ENCODE data around the gene INPP5A. TPM values are rescaled to one million over a fixed set of nuclear protein-coding genes. Genes with fewer than 3 reads are reported as not detected.
A peak's percentile ranks its signal among the peaks of the same experiment; 100 is the strongest.
"Not testable (repeated sequence)": the region's sequence is repeated elsewhere in the genome, so short reads cannot be mapped to it uniquely, and the experiment has no call there.

Gene INPP5A
- total RNA-seq, 2 donors from 2014 or later, result 11.0 to 14.9 TPM

DNA sequence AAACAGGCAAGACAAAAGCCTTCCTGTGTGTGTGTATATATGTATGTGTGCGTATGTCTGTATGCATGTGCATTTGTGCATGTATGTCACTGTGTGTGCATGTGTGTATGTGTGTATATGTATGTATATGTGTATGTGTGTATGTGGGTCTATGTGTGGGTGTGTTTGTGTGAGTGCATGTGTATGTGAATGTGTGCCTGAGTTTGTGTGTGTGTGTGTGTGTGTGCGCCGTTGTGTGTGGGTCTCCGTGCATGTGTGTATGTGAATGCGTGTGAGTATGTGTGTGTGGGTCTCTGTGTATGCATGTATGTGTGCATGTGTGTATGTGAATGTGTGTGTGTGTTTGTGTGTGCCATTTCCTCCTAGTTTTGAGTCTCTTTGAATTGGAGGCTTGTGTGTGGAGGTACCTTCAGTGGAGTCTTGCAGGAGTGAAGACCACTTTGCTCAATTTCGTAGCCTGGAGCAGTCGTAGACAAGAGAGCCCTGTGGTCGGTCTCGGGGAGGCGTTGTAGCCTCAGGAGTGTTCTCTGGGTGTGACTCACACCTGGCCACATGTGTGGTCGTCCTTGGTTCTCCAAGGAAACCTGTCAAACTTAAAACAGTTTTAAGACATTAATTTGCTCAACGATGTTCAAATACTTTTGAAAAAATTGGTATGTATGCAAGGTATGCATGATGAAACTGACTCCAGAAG, 28.1 kb downstream of the INPP5A start:
- H3K4me1 Mint-ChIP-seq (ENCODE audit: low read depth), result peaks cover 24% of the 10 kb centered on the region
- no peaks in the 10 kb centered on the region for H3K9me3 Mint-ChIP-seq
- H3K4me3 Mint-ChIP-seq, result no peak overlapping the region
- H3K27ac Mint-ChIP-seq, result no peak overlapping the region
- ATAC-seq (replicated peaks in 1 of 2), result no peak
- H3K27me3 Mint-ChIP-seq (ENCODE audit: low read depth), result no peaks in the 10 kb centered on the region
- H3K36me3 Mint-ChIP-seq (ENCODE audit: insufficient read depth in 2 of 2), result no peaks in the 10 kb centered on the region
- DNase-seq, result no peak

DNA sequence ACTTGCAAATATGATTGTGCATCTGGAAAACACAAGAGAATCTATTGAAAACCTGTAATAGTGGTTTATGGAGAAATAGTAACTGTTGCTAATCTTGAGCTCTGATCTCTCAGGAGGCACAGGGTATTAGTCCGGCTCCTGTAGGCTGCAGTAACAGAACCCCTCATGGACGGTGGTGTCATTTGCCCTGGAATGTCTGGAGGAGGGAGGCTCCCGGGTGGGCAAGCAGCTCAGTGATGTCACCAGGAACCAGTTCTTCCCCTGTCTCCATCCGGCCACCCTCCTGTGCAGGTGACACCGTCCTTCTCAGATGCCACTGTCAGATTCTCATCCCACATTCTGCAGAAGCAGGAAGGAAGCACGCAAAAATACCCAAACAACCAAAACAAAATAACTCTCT, 29.3 kb downstream of the INPP5A start:
- ATAC-seq (replicated peaks in 1 of 2) (no peak), DNase-seq (no peak)
- Mint-ChIP-seq H3K9me3 (no peaks in the 10 kb centered on the region), H3K27ac (no peak overlapping the region), H3K36me3 (ENCODE audit: insufficient read depth in 2 of 2) (peaks cover 0 to under 1% of the 10 kb centered on the region in 2 donors), H3K27me3 (ENCODE audit: low read depth) (no peaks in the 10 kb centered on the region), H3K4me3 (no peak overlapping the region), H3K4me1 (ENCODE audit: low read depth) (peaks cover 12% of the 10 kb centered on the region)

DNA sequence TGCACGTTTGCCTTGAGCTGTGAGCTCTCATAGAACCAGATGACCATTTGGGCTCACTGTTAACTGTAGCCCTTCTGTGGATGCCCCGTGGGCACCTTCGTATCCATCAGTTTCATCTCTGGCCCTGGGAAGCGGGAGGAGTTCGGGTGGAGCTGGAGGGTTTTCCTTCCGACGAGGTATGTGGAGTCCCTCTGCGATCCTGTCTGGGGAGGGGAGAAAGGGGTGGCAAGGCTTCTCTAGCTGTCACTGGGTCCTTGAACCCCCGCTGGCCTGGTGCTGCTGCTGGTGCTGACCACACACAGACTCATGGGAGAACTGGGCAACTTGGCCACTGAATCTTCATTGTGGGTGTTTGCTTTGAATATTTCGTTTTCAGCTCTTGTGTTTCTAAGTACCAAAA, 32.7 kb downstream of the INPP5A start:
- Mint-ChIP-seq H3K4me3 (no peak overlapping the region), H3K27ac (no peak overlapping the region), H3K4me1 (ENCODE audit: low read depth) (peaks cover 9% of the 10 kb centered on the region), H3K27me3 (ENCODE audit: low read depth) (no peaks in the 10 kb centered on the region), H3K9me3 (no peaks in the 10 kb centered on the region), H3K36me3 (ENCODE audit: insufficient read depth in 2 of 2) (peaks cover 0 to 2% of the 10 kb centered on the region in 2 donors)
- ATAC-seq (replicated peaks in 1 of 2) (no peak), DNase-seq (no peak)

DNA sequence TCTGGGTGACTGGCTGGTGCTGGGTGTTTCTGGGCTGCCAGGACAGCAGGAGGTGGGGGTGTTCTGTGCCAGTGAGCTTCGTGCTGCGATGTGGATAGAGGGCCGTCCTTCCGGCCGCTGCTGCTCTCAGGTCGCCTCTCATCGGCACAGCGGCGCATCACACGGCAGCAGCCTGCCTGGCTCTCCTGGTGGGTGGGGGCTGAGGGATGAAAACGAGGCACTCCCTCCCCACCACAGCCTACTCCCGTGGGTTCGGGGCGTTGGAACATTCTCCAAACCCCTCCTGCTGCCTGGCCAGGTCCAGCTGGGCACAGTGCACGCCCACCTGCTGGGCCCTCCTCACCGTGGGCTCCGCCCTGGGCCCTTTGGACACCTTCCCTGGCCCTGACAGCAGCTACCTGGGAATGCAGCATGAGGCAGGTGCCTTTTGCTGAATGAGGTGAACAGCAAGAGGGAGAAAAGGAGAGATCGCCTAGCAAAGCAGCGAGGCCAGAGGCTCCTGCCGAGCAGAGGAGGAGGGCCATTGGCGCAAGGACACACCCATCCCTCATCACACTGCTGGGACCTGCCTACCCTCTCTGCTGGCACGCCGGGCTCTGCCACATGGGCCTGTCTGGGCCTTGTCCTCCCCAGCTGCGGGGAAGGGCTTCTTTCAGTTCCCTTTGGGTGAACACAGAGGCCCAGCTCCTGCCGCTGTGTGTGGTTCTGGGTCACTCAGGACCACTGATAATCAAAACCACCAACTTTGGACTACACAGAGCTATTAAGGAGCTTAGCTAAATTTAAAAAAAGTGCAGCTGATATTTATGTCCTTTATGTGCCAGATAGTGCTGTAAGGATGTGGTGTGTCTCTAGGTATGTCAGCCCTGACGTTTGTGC, 33.4 kb downstream of the INPP5A start:
- H3K4me3 Mint-ChIP-seq, result no peak overlapping the region
- ATAC-seq (replicated peaks in 1 of 2), result no peak
- H3K4me1 Mint-ChIP-seq (ENCODE audit: low read depth), result peaks cover 2% of the 10 kb centered on the region
- H3K27me3 Mint-ChIP-seq (ENCODE audit: low read depth), result no peaks in the 10 kb centered on the region
- no peak for DNase-seq
- peaks cover 0 to 2% of the 10 kb centered on the region in 2 donors for H3K36me3 Mint-ChIP-seq (ENCODE audit: insufficient read depth in 2 of 2)
- H3K27ac Mint-ChIP-seq, result peak overlapping the region; percentile 19
- H3K9me3 Mint-ChIP-seq, result no peaks in the 10 kb centered on the region

DNA sequence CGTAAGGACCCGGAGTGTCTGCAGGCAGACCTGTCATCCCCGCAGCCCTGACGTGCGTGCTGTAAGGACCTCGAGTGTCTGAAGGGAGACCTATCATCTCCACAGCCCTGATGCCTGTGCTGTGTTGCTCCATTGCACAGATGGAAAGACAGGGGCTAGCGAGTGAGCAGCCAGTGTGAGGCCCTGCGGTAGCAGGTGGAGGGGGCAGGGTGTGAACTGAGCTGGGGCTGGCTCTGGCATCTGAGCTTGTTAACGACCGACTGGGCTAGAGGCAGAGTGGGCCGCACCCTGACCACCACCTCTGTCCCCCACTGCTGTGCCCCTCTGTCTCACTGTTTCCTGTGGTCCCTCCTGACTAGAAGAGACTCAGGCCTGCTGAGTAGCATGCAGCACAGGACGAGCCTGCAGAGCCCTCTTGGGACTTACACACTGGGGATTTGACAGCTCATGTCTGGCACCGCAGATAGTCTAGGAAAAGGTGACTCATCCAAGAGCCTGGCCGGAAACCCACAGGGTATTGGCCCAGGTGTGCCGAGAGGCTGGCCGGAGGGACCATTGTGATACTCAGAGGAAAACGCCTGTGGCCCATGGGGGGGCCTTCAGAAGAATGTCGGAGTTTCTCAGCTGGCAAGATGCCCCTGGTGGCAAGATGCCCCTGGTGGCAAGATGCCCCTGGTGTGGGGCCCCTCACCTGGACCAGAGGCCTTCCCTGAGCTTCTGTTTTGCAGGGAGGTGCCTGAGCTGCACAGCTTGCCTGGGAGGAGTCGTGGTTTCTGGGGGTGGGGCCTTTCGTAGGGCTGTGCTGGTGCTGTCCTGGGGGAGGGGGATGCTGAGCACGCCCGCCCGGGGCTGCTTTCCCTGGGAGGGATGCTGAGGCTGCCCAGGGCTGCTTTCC, 34.3 kb downstream of the INPP5A start:
- DNase-seq (peak; percentile 82 to 87), ATAC-seq (replicated peaks in 1 of 2) (peak; percentile 79 to 85)
- no peaks in the 10 kb centered on the region for H3K9me3 Mint-ChIP-seq
- H3K27me3 Mint-ChIP-seq (ENCODE audit: low read depth), result no peaks in the 10 kb centered on the region
- peak overlapping the region; percentile 91 for H3K27ac Mint-ChIP-seq
- H3K36me3 Mint-ChIP-seq (ENCODE audit: insufficient read depth in 2 of 2), result peaks cover 0 to 2% of the 10 kb centered on the region in 2 donors
- H3K4me1 Mint-ChIP-seq (ENCODE audit: low read depth), result no peaks in the 10 kb centered on the region
- H3K4me3 Mint-ChIP-seq, result no peak overlapping the region

DNA sequence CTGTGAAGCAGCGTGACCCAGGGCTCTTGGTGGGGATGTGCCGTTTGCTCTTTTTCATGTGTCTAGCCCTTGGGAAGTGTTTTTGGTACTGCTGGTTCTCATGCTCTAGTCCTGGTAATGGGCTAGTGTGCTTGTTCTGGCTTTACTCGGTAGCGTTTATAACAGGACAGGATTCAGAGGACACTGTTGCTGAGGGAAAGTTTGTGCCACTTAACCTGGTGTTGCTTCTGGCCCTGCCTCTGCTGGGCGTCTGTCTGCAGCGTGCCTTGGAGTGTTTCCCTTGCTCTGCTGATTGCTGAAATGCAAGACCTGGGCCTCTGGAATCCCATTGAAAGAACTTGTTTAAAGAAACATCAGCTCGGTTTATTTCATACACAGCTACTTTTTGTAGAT, 35.0 kb downstream of the INPP5A start:
- H3K4me1 Mint-ChIP-seq (ENCODE audit: low read depth), result no peaks in the 10 kb centered on the region
- ATAC-seq (replicated peaks in 1 of 2), result no peak
- no peak for DNase-seq
- H3K36me3 Mint-ChIP-seq (ENCODE audit: insufficient read depth in 2 of 2), result peaks cover 0 to 2% of the 10 kb centered on the region in 2 donors
- H3K27me3 Mint-ChIP-seq (ENCODE audit: low read depth), result no peaks in the 10 kb centered on the region
- no peaks in the 10 kb centered on the region for H3K9me3 Mint-ChIP-seq
- H3K27ac Mint-ChIP-seq, result no peak overlapping the region
- H3K4me3 Mint-ChIP-seq, result no peak overlapping the region

DNA sequence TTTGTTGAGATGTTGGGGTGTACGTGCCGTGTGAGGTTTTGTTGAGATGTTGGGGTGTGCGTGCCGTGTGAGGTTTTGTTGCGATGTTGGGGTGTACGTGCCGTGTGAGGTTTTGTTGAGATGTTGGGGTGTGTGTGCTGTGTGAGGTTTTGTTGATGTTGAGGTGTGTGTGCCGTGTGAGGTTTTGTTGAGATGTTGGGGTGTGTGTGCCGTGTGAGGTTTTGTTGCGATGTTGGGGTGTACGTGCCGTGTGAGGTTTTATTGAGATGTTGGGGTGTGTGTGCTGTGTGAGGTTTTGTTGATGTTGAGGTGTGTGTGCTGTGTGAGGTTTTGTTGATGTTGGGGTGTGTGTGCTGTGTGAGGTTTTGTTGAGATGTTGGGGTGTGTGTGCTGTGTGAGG, 35.4 kb downstream of the INPP5A start:
- ATAC-seq (replicated peaks in 1 of 2); H3K27ac Mint-ChIP-seq; DNase-seq; H3K27me3 Mint-ChIP-seq (ENCODE audit: low read depth); H3K36me3 Mint-ChIP-seq (ENCODE audit: insufficient read depth in 2 of 2); H3K9me3 Mint-ChIP-seq; H3K4me1 Mint-ChIP-seq (ENCODE audit: low read depth); H3K4me3 Mint-ChIP-seq: not testable (repeated sequence)

DNA sequence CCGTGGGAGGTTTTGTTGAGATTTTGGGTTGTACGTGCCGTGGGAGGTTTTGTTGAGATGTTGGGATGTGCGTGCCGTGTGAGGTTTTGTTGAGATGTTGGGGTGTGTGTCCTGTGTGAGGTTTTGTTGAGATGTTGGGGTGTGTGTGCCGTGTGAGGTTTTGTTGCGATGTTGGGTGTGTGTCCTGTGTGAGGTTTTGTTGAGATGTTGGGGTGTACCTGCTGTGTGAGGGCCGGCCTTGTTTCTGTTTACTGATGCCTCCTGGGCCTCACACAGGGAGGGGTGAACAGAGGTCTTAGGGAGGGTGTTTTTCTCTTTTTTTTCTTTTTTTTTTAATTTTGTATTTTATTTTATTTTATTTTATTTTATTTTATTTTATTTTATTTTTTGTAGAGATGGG, 36.7 kb downstream of the INPP5A start:
- H3K36me3 Mint-ChIP-seq (ENCODE audit: insufficient read depth in 2 of 2), result peaks cover 0 to 2% of the 10 kb centered on the region in 2 donors
- no peak overlapping the region for H3K27ac Mint-ChIP-seq
- peaks cover 11% of the 10 kb centered on the region for H3K4me1 Mint-ChIP-seq (ENCODE audit: low read depth)
- no peaks in the 10 kb centered on the region for H3K9me3 Mint-ChIP-seq
- DNase-seq (no peak), ATAC-seq (replicated peaks in 1 of 2) (no peak)
- no peaks in the 10 kb centered on the region for H3K27me3 Mint-ChIP-seq (ENCODE audit: low read depth)
- no peak overlapping the region for H3K4me3 Mint-ChIP-seq

DNA sequence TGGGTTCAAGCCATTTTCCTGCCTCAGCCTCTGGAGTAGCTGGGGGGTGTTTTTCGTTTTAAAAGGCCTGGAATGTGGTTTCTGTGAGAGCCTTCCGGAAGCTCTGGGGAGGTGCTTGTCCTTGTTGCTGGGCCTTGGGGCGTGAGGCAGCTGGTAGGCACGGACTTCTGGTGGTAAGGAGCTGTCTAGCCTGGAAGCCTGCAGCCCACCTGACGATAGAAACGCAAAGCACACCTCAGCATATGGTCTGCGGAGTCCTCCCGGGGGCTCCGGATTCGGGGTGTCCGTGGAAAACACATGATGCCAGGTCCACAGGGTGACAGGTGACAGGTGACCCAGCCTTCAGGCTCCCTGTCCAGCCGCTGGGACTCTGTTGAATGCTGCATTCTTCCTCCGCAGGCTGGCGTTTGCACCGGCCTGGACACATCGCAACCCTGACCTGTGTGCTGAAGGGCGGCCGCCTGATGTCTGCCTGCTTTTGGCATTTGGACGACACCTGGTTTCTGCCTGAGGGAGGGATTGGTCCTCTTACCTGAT, 37.3 kb downstream of the INPP5A start:
- H3K4me3 Mint-ChIP-seq, result peak overlapping the region; percentile 29 to 62
- peaks cover 12% of the 10 kb centered on the region for H3K4me1 Mint-ChIP-seq (ENCODE audit: low read depth)
- peaks cover 0 to 2% of the 10 kb centered on the region in 2 donors for H3K36me3 Mint-ChIP-seq (ENCODE audit: insufficient read depth in 2 of 2)
- no peak overlapping the region for H3K27ac Mint-ChIP-seq
- ATAC-seq (replicated peaks in 1 of 2) (no peak), DNase-seq (no peak)
- no peaks in the 10 kb centered on the region for H3K9me3 Mint-ChIP-seq
- H3K27me3 Mint-ChIP-seq (ENCODE audit: low read depth), result no peaks in the 10 kb centered on the region

DNA sequence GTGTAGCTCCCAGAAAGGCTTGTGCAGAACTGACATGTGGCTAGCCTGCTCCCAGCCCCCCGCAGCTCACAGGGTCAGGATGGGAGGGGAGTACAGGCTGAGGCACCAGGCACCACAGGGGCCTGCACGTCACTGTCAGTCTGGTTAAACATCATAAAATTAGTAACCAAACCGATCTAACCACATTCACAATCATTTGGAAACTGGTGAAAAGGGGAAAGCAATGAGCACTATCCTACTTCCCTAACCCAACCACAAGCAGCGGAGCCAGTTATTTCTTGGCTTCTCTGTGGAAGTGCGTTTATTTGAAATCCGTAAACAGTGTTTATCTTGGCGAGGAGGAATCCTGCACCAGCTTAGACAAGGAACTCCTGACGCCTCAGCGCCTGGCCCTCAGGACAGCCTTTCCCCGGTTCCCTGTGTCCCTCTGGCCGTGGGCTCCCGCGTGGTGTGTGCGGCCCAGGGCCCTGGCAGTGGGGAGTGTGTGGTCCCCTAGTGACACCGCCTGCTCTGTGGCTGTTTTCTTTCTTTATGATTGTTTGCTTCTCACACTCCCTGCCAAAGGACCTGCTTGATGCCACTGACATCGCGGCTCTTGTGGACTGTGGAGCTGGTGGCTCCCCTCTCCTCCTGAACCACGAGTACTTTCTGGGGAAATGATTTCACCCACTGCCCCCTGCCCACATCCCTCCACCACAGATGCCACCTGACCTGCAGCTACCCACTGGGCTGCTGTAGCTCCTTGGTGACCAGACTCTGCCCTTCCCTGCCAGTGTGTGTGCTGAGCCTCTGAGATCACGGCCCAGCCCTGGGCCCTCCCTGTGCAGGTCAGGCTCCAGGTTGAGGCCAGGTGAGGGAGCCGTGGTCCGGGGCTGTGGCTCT, 38.0 kb downstream of the INPP5A start:
- H3K27ac Mint-ChIP-seq, result peak overlapping the region; percentile 40
- no peaks in the 10 kb centered on the region for H3K27me3 Mint-ChIP-seq (ENCODE audit: low read depth)

DNA sequence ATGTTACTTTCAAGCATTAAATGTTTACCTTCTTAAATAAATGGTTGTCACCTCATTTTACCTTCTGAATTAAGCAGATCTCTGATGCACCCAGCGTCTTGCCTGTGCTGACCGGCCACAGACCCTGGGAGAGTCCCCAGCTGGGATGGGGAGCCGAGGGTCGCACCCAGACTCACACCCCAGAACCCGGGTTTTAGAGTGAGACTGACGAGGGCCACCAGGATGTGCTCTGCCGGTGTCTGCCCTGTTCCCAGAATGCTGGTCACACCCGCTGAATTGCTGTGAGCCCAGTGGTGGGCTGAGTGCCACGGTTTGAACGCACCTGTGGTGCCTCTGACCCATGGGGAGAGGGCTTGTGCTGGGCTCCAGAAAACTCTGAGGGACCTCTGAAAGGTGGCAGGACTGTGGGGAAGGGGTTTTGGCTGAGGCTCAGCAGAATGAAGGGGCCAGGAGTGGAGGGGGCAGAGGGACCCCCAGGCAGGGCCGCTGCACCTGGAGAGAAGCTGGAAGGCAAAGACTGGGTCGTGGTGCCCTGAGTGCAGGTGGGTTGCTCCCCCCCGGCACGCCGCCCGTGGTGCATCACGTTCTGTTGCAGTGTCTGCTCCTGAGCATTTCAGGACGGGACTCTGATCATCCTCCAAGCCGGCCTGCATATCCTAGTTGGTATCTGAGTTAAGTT, 39.2 kb downstream of the INPP5A start:
- Mint-ChIP-seq H3K9me3 (peaks cover 1 to 2% of the 10 kb centered on the region in 2 donors), H3K4me1 (ENCODE audit: low read depth) (peaks cover 31% of the 10 kb centered on the region), H3K27ac (no peak overlapping the region), H3K36me3 (ENCODE audit: insufficient read depth in 2 of 2) (peaks cover 2 to 4% of the 10 kb centered on the region in 2 donors), H3K4me3 (no peak overlapping the region), H3K27me3 (ENCODE audit: low read depth) (no peaks in the 10 kb centered on the region)
- DNase-seq, result no peak
- ATAC-seq (replicated peaks in 1 of 2), result no peak

More for the DNA sequence above, 38.0 kb downstream of the INPP5A start:
- Mint-ChIP-seq H3K9me3 (no peaks in the 10 kb centered on the region), H3K4me1 (ENCODE audit: low read depth) (peaks cover 19% of the 10 kb centered on the region), H3K36me3 (ENCODE audit: insufficient read depth in 2 of 2) (peaks cover 0 to 2% of the 10 kb centered on the region in 2 donors), H3K4me3 (peak overlapping the region; percentile 29 to 62)
- DNase-seq (peak; percentile 66 to 72), ATAC-seq (replicated peaks in 1 of 2) (peak; percentile 67 to 71)
